Coronary artery (tissue), 2 donors: Measurements from ENCODE around the gene ARHGEF12.

ENCODE experiments used
- DNase-seq: peaks from one replicate; pipeline ENCODE4 v3.0.0-alpha.2; 2017; ENCODE audit warnings: low spot score
- H3K27ac ChIP-seq, 2 donors: fragments of 200-600 bp; sonication (generic); one replicate each; pipeline ENCODE4 v1.5.1; 2016 to 2019
- H3K4me3 ChIP-seq: fragments of 200-600 bp; sonication (generic); 2 replicates; pipeline ENCODE4 v1.5.1; 2016; ENCODE audit warnings: mild to moderate bottlenecking, moderate library complexity
- TF ChIP-seq, protein P1 (sequence below): fragments of 200-600 bp; sonication (generic); IDR thresholded peaks from one replicate; pipeline ENCODE4 v1.5.1; 2019; ENCODE audit warnings: antibody characterized with exemption

Gene ARHGEF12

DNA sequence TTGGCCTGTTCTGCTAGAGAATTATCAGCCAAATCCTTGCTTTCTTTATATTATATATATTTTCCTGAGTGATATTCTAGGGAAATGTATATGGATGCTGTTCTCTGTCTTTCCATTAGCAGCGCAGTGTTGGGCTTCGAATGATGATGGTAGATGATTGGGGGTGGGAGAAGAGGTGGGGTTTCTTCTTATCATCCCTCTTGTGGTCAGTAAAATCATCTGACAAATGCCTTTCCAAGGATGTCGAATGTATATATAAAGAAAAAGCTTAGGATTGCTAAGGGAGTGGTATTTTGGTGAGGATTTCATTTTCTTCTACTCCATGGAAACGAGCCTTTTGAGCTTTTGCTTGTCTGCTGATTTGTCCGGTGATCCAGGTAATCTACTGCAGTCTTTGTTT lies 48.9 kb downstream of the ARHGEF12 start:
- TF ChIP-seq, protein P1, sequence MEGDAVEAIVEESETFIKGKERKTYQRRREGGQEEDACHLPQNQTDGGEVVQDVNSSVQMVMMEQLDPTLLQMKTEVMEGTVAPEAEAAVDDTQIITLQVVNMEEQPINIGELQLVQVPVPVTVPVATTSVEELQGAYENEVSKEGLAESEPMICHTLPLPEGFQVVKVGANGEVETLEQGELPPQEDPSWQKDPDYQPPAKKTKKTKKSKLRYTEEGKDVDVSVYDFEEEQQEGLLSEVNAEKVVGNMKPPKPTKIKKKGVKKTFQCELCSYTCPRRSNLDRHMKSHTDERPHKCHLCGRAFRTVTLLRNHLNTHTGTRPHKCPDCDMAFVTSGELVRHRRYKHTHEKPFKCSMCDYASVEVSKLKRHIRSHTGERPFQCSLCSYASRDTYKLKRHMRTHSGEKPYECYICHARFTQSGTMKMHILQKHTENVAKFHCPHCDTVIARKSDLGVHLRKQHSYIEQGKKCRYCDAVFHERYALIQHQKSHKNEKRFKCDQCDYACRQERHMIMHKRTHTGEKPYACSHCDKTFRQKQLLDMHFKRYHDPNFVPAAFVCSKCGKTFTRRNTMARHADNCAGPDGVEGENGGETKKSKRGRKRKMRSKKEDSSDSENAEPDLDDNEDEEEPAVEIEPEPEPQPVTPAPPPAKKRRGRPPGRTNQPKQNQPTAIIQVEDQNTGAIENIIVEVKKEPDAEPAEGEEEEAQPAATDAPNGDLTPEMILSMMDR = no peak
- Histone ChIP-seq H3K4me3 (no peak overlapping the region), H3K27ac (no peak overlapping the region)
- DNase-seq = no peak

DNA sequence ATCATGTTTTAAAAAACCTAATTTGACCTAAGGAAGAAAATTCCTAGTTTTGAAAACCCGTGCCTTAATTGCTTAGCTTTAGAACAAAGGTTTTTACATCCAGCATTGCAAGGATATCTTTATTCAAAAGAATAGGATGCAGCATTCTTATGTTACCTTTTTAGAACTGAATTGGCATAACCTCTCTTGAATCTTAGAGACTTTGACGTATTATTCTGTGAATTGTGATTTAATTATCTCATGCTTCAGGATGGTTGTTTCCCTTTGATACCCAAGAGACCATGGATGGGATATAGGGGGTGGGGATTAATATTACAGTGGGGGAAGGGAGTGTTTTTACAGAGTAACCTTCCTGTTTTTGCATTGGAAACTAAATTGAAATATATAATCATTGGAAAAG lies 49.4 kb downstream of the ARHGEF12 start:
- TF ChIP-seq, protein P1 = no peak
- DNase-seq = no peak
- H3K4me3 ChIP-seq = no peak overlapping the region
- no peak overlapping the region for H3K27ac ChIP-seq

DNA sequence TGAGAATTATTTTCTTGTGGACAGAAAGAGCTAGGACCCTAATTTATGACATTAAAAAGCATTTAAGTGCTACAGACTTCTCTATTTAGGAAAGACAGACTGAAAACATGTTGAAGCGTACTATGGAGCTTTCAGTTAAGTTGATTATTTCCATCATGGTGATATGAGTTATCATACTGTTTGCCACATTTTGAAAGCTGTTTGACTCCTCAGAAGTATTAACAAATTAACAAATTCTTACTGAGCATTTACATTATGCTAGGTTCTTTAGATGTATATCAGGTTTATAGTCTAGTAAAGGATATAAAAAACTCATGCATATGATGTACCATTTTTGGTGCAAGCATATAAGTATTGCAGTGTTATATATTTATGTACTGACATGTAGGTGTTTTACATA lies 50.1 kb downstream of the ARHGEF12 start:
- TF ChIP-seq, protein P1 = no peak
- DNase-seq = no peak
- H3K27ac ChIP-seq = no peak overlapping the region
- H3K4me3 ChIP-seq = no peak overlapping the region

DNA sequence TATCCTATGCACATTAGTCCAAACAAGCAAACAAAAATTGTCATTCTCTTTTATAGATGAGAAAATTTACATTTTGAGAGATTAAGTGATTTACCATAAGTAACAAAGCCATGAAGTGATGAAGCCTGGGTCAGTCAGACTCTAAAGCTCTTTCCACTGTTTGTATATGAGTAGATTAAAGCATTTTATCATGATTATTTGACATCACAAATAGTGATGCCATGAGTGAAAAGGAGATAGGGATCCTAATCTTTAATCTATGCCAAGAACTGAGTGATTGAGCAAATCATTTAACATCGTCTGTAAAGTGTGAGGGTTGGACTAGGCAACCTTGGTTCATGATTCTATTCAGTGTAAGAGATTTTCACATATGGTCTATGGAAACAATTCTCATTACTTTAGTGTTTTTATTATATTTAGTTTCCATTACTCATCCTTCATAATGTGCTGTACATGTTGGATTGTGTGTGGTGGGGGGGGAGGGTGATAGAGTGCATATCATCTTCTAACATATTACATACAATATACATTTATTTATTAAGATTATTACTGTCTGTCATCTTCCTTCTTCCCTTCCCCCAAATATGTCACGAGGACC lies 50.7 kb downstream of the ARHGEF12 start:
- DNase-seq = no peak
- Histone ChIP-seq H3K4me3 (no peak overlapping the region), H3K27ac (no peak overlapping the region)
- TF ChIP-seq, protein P1 = no peak

DNA sequence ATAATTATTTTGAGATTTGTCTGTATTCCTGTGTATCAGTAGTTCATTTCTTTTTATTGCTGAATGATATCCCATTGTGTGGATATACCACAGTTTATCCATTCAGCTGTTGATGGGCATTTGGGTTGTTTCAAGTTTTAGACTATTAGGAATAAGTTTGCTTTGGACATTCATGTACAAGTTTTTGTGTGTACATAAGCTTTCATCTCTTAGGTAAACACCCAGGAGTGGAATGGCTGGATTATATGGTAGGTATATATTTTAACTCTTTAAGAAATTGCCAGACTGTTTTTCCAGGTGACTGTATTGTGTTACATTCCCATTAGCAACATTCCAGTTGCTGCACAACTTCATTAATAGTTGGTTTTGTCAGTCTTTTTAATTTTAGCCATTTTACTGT lies 52.0 kb downstream of the ARHGEF12 start:
- TF ChIP-seq, protein P1 = no peak
- Histone ChIP-seq H3K27ac (no peak overlapping the region), H3K4me3 (no peak overlapping the region)
- DNase-seq = no peak

DNA sequence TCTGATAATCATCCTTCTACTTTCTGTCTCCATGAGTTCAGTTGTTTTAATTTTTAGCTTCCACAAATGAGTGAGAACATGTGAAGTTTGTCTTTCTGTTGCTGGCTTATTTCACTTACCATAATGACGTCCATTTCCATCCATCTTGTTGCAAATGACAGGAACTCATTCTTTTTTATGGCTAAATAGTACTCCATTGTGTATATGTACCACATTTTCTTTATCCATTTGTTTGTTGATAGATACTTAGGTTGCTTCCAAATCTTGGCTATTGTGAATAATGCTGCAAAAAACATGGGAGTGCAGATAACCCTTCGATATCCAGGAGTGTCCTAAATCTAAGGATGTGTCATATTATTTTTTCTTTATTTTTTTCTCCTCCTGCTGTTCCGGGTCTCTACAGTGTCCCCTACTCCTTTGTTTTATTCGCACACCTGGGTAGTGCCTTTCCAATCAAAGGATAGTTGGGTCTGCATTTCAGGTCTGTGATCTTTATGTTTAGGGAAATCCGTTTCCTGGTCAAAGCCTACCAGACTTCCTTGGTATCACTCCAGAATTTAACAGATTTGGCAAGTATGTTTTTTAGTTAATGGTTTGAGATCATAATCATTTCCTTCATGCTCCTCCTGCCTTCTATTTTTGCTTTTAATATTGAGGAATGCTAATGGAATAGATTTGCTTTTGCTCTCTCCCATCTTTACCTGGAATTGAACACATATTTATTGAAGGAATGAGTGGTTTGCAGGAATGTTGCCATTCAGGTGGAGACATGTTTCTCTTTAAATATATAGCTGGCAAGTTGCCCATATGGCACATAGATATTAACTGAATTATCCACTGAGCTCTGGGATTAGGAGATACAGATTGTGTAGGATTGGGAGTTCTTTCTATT lies 53.7 kb downstream of the ARHGEF12 start:
- Histone ChIP-seq H3K27ac (no peak overlapping the region), H3K4me3 (no peak overlapping the region)
- TF ChIP-seq, protein P1 = no peak
- no peak for DNase-seq

DNA sequence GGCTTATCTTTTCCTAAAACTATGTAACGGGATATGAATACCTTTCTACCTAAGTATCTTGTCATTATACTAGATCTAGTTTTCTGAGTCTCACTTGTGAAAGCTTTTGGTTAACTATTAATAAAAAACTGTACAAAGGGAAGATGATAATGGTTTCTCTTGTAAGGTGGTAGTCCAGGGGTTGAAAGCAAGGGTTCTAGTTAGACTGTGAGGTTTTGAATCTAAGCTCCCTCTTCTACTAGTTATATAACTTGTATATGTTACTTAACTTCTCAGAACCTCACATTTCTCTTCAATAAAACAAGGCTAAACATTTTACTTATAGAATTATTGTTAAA lies 54.3 kb downstream of the ARHGEF12 start:
- DNase-seq = no peak
- Histone ChIP-seq H3K4me3 (no peak overlapping the region), H3K27ac (no peak overlapping the region)
- TF ChIP-seq, protein P1 = no peak
